BE2C (cell line): Measurements from ENCODE around the gene PPP4R2.

Source experiments
- DNase-seq: peaks from one replicate; pipeline ENCODE4 v3.0.0-alpha.2; 2020
- H3K27me3 ChIP-seq: fragments of 250-450 bp; sonication (Bioruptor Pico); 2 replicates; pipeline ENCODE4 v1.5.1; 2020; ENCODE audit warnings: mild to moderate bottlenecking
- H3K36me3 ChIP-seq: fragments of 250-450 bp; sonication (Bioruptor Pico); 2 replicates; pipeline ENCODE4 v1.5.1; 2020; ENCODE audit warnings: mild to moderate bottlenecking
- H3K4me1 ChIP-seq: fragments of 250-450 bp; sonication (Bioruptor Pico); 2 replicates; pipeline ENCODE4 v1.5.1; 2020
- H3K4me3 ChIP-seq: 2 replicates; pipeline ENCODE4 v1.5.1; 2011; ENCODE audit warnings: low read depth, low read length
- H3K9me3 ChIP-seq: fragments of 250-450 bp; sonication (Bioruptor Pico); 2 replicates; pipeline ENCODE4 v1.5.1; 2020
- CTCF ChIP-seq: IDR thresholded peaks from 2 replicates; pipeline ENCODE4 v1.5.1; 2012; ENCODE audit warnings: mild to moderate bottlenecking, low read depth, low read length

The PPP4R2 gene

GRCh38 chr3:73021301-73021835 lies 24.8 kb downstream of the PPP4R2 start:
- no peaks in the 10 kb centered on the region for H3K27me3 ChIP-seq
- TF ChIP-seq CTCF = no peak
- no peak overlapping the region for H3K4me3 ChIP-seq
- DNase-seq = no peak
- peaks cover 8% of the 10 kb centered on the region for H3K36me3 ChIP-seq
- no peaks in the 10 kb centered on the region for H3K9me3 ChIP-seq
- no peaks in the 10 kb centered on the region for H3K4me1 ChIP-seq

DNA sequence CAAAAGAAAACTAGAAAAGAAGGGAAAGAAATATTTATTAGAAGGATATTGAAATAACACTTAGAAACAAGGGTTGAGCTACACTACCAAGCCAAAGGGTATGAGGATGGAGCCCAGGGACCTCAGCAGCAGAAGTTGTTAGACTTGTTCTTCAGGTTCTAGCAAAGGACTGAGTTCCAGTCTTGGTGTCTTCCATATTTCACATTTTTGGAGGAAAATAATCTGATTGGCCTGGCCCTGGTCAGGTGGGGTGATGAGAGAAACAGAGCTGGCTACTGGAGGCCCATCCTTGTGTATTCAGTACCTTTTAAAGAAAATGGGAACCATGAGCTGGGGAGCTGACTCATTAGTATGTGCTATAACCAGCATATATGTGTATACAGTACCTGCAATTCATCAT lies 28.2 kb downstream of the PPP4R2 start:
- DNase-seq = no peak
- Histone ChIP-seq H3K4me1 (peaks cover 3% of the 10 kb centered on the region; the same call in 1 of the 2 replicates), H3K27me3 (no peaks in the 10 kb centered on the region), H3K36me3 (peaks cover 13% of the 10 kb centered on the region), H3K4me3 (no peak overlapping the region), H3K9me3 (no peaks in the 10 kb centered on the region)
- TF ChIP-seq CTCF = no peak

- no peaks in the 10 kb centered on the region for H3K9me3 ChIP-seq
- peaks cover 3% of the 10 kb centered on the region; the same call in 1 of the 2 replicates for H3K4me1 ChIP-seq
- TF ChIP-seq CTCF = no peak
- no peak overlapping the region for H3K4me3 ChIP-seq
- no peak for DNase-seq
- H3K36me3 ChIP-seq = peaks cover 13% of the 10 kb centered on the region
- no peaks in the 10 kb centered on the region for H3K27me3 ChIP-seq
Observed at GRCh38 chr3:73026111-73026759, 29.6 kb downstream of the PPP4R2 start.

- peaks cover 3% of the 10 kb centered on the region; the same call in 1 of the 2 replicates for H3K4me1 ChIP-seq
- no peak for DNase-seq
- no peaks in the 10 kb centered on the region for H3K27me3 ChIP-seq
- TF ChIP-seq CTCF = no peak
- peaks cover 13% of the 10 kb centered on the region for H3K36me3 ChIP-seq
- no peaks in the 10 kb centered on the region for H3K9me3 ChIP-seq
- H3K4me3 ChIP-seq = no peak overlapping the region
Observed at GRCh38 chr3:73026760-73027113, 30.1 kb downstream of the PPP4R2 start.

DNA sequence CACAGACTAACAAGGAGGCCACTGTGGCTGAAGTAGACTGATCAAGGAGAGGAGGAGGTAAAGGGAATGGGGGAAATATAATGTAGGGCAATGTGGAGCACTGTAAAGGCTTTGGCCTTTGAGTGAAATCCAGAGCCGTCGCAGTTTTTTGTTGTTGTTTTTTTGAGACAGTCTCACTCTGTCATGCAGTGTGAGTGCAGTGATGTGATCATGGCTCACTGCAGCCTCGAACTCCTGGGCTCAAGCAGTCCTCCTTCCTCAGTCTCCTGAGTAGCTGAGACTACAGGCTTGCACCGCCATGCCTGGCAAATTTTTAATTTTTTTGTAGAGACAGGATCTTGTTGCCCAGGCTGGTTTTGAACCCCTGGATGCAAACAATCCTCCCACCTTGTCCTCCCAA lies 32.2 kb downstream of the PPP4R2 start:
- no peak overlapping the region for H3K4me3 ChIP-seq
- no peak for DNase-seq
- no peaks in the 10 kb centered on the region for H3K9me3 ChIP-seq
- TF ChIP-seq CTCF = no peak
- H3K4me1 ChIP-seq = peaks cover 3% of the 10 kb centered on the region; the same call in 1 of the 2 replicates
- no peaks in the 10 kb centered on the region for H3K27me3 ChIP-seq
- H3K36me3 ChIP-seq = peaks cover 13% of the 10 kb centered on the region

DNA sequence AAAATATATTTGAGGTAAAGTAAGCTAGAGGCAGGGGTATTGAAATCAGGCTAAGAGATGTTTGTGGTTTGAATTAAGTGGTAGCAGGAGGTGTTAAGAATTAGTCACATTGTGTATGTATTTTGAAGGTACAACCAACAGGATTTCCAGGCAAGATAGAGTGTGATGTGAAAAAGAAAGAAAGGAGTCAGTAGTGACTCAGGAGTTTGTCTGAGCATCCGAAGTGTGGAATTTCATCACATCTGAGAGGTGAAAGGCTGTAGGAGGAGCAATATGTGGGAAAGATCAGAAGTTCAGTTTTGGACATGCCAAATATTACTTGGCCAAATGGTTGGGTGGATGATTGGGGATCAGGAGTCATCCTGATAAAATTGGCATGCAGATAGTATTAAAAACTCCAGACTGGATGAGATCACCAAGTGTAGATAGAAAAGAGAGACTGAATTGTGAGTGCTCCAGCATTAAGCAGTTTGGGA lies 32.7 kb downstream of the PPP4R2 start:
- no peak for DNase-seq

More for the DNA sequence above, 32.7 kb downstream of the PPP4R2 start:
- no peaks in the 10 kb centered on the region for H3K27me3 ChIP-seq
- peaks cover 13% of the 10 kb centered on the region for H3K36me3 ChIP-seq
- H3K4me3 ChIP-seq = no peak overlapping the region
- H3K4me1 ChIP-seq = peaks cover 3% of the 10 kb centered on the region; the same call in 1 of the 2 replicates
- no peak for TF ChIP-seq CTCF
- no peaks in the 10 kb centered on the region for H3K9me3 ChIP-seq
